ENCODE data around the gene PLAC8. TPM values are rescaled to one million over a fixed set of nuclear protein-coding genes. Genes with fewer than 3 reads are reported as not detected.
"Not testable (repeated sequence)": the region's sequence is repeated elsewhere in the genome, so short reads cannot be mapped to it uniquely, and the experiment has no call there.

Gene PLAC8
- total RNA-seq, 4 donors from 2014 or later = 17.6 to 130 (median 72.1) TPM

DNA sequence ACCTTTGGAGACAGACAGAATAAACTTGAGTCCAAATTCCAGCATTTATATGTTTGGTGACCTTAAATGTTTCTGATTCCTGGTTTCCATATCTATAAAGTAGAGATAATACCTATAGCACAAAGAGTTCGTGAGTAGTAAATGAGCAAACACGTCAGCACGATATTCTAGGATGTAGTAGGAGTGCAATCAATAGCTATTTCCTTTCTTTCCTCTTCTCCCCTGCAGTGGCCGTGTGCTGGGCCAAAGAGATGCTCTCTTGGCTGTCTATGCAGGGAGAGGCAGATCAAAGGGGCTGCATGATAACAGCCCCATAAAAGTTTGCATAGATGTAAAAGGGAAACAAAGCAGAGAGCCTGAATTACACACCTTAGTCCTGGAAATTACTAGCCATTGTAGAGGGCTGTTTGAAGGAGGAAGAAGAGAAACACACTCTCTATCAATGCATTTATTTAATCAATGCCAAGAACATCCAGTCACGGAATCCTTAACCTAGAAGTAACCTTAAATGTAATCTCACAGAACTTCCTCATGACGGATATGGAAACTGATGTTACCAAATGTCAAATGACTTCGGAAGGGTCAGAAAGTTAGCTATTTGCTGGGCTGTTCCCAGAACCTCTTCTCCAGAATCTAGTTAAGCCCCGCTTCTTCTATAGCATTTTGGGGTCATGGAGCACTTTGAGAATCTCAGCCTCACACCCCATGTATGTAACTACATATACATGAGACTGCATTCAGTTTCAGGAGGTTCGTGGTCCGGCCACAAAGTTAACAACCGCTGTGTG, 35.5 kb upstream of the PLAC8 start:
- WGBS, 2 donors = 54 to 70% methylated on average over 11 of the region's 11 CpGs

DNA sequence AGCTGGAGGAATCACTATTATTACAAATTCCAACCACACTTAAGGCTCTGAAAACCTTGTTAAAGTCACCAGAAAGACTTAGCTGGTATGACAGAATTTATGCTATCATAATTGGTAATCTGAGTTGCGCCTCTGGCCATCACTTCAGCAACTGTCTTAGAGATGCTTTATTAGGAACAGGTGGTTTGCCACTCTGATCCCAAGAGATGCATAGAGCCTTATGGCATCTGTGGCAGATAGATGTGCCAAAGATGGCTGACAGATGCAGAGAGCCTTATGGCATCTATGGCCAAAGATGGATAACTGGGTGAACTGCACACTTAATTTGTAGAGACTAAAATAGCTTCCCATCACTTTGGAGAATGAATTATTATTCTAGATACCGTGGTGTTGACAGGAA, 32.3 kb upstream of the PLAC8 start:
- TF ChIP-seq POLR2A (IDR thresholded peaks at IDR 0.05) = no peak
- TF ChIP-seq, protein P1, sequence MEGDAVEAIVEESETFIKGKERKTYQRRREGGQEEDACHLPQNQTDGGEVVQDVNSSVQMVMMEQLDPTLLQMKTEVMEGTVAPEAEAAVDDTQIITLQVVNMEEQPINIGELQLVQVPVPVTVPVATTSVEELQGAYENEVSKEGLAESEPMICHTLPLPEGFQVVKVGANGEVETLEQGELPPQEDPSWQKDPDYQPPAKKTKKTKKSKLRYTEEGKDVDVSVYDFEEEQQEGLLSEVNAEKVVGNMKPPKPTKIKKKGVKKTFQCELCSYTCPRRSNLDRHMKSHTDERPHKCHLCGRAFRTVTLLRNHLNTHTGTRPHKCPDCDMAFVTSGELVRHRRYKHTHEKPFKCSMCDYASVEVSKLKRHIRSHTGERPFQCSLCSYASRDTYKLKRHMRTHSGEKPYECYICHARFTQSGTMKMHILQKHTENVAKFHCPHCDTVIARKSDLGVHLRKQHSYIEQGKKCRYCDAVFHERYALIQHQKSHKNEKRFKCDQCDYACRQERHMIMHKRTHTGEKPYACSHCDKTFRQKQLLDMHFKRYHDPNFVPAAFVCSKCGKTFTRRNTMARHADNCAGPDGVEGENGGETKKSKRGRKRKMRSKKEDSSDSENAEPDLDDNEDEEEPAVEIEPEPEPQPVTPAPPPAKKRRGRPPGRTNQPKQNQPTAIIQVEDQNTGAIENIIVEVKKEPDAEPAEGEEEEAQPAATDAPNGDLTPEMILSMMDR (IDR thresholded peaks at IDR 0.05) = no peak
- no peak for DNase-seq
- Histone ChIP-seq H3K27me3 (no peaks in the 10 kb centered on the region), H3K36me3 (no peaks in the 10 kb centered on the region), H3K4me1 (no peaks in the 10 kb centered on the region), H3K4me3 (no peak overlapping the region), H3K9me3 (no peaks in the 10 kb centered on the region), H3K27ac (no peak overlapping the region)
- intact Hi-C loops (cut with DNase I) = no loop called here
- WGBS, 2 donors = 74 to 82% methylated on average over 2 of the region's 2 CpGs

More for the DNA sequence above, 35.5 kb upstream of the PLAC8 start:
- TF ChIP-seq, protein P1 (IDR thresholded peaks at IDR 0.05) = no peak
- no peak for TF ChIP-seq POLR2A (IDR thresholded peaks at IDR 0.05)
- Histone ChIP-seq H3K27ac (peak overlapping the region in 1 of 4 donors; percentile 10), H3K27me3 (no peaks in the 10 kb centered on the region), H3K9me3 (no peaks in the 10 kb centered on the region), H3K4me3 (no peak overlapping the region), H3K36me3 (no peaks in the 10 kb centered on the region), H3K4me1 (peaks cover 0 to 4% (median 0%) of the 10 kb centered on the region in 3 donors)
- intact Hi-C loops (cut with DNase I) = no loop called here
- DNase-seq = no peak

- H3K4me3 ChIP-seq; H3K9me3 ChIP-seq; H3K27ac ChIP-seq; H3K4me1 ChIP-seq; intact Hi-C loops (cut with DNase I); H3K27me3 ChIP-seq; DNase-seq; H3K36me3 ChIP-seq: not testable (repeated sequence)
- WGBS, 2 donors = 76 to 78% methylated on average over 4 to 5 of the region's 5 CpGs
Measured at GRCh38 chr4:83145776-83146175, 31.2 kb upstream of the PLAC8 start.

- TF ChIP-seq, protein P1 (IDR thresholded peaks at IDR 0.05) = no peak
- TF ChIP-seq POLR2A (IDR thresholded peaks at IDR 0.05) = no peak
- DNase-seq = no peak
- H3K4me3 ChIP-seq = no peak overlapping the region
- H3K27me3 ChIP-seq = no peaks in the 10 kb centered on the region
- H3K4me1 ChIP-seq = no peaks in the 10 kb centered on the region
- peaks cover 0 to 12% (median 9%) of the 10 kb centered on the region in 3 donors for H3K9me3 ChIP-seq
- intact Hi-C loops (cut with DNase I) = no loop called here
- H3K36me3 ChIP-seq = no peaks in the 10 kb centered on the region
- WGBS, 2 donors = 67 to 76% methylated on average over 2 to 3 of the region's 3 CpGs
- no peak overlapping the region for H3K27ac ChIP-seq
Measured at GRCh38 chr4:83139514-83140156, 25.1 kb upstream of the PLAC8 start.

- Histone ChIP-seq H3K4me1 (no peaks in the 10 kb centered on the region), H3K27me3 (no peaks in the 10 kb centered on the region), H3K27ac (no peak overlapping the region), H3K9me3 (peaks cover 0 to 12% (median 9%) of the 10 kb centered on the region in 3 donors), H3K4me3 (no peak overlapping the region), H3K36me3 (no peaks in the 10 kb centered on the region)
- TF ChIP-seq, protein P1 (IDR thresholded peaks at IDR 0.05) = no peak
- TF ChIP-seq POLR2A (IDR thresholded peaks at IDR 0.05) = no peak
- WGBS, 2 donors = 53 to 57% methylated on average over 4 of the region's 4 CpGs
- intact Hi-C loops (cut with DNase I) = no loop called here
- DNase-seq = no peak
Measured at GRCh38 chr4:83138946-83139345, 24.4 kb upstream of the PLAC8 start.

All from esophagus squamous epithelium (tissue), 5 donors.